ENCODE measurements around the gene RPS2. TPM values are rescaled to one million over a fixed set of nuclear protein-coding genes. Genes with fewer than 3 reads are reported as not detected.
"Not testable (repeated sequence)": the region's sequence is repeated elsewhere in the genome, so short reads cannot be mapped to it uniquely, and the experiment has no call there.

Gene RPS2
- total RNA-seq (888 TPM), polyA plus RNA-seq (3,347 TPM)

- DNase-seq (ENCODE audit: extremely low spot score), result peak; percentile 96
- Histone ChIP-seq H3K36me3 (ENCODE audit: insufficient read depth) (no peaks in the 10 kb centered on the region), H3K4me1 (ENCODE audit: insufficient read depth) (no peaks in the 10 kb centered on the region), H3K27ac (ENCODE audit: low read depth) (peak within 1 kb of the TSS; percentile 90), H3K4me3 (ENCODE audit: low read depth, low read length) (peak within 1 kb of the TSS; percentile 68)
- under 1% methylated on average over 97 of the region's 97 CpGs for WGBS
These were observed at the start of gene RPS2 for GRCh38 chr16:1964506-1965395. Gene RPS2, minus strand, starts transcription at chr16:1964826. Its CDS starts 201 bp downstream, at chr16:1964625.

- Histone ChIP-seq H3K27ac (ENCODE audit: low read depth) (no peak overlapping the region), H3K4me1 (ENCODE audit: insufficient read depth) (no peaks in the 10 kb centered on the region), H3K36me3 (ENCODE audit: insufficient read depth) (no peaks in the 10 kb centered on the region), H3K4me3 (ENCODE audit: low read depth, low read length) (no peak overlapping the region)
- no peak for DNase-seq (ENCODE audit: extremely low spot score)
- 89% methylated on average over 15 of the region's 15 CpGs for WGBS
These were observed 48.9 kb upstream of the RPS2 start for GRCh38 chr16:2013527-2013926.

DNA sequence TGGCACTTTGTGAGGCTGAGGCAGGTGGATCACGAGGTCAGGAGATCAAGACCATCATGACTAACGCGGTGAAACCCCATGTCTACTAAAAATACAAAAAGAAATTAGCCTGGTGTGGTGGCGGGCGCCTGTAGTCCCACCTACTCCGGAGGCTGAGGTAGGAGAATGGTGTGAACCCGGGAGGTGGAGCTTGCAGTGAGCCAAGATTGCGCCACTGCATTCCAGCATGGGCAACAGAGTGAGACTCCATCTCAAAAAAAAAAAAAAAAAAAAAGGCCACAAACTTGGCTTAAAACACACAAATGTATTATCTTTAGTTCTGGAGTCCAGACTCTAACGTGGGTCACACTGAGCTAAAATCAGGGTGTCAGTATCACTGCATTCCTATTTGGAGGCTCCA lies 47.1 kb upstream of the RPS2 start:
- not testable (repeated sequence) for H3K4me1 ChIP-seq (ENCODE audit: insufficient read depth); DNase-seq (ENCODE audit: extremely low spot score); H3K4me3 ChIP-seq (ENCODE audit: low read depth, low read length); H3K36me3 ChIP-seq (ENCODE audit: insufficient read depth); H3K27ac ChIP-seq (ENCODE audit: low read depth)
- WGBS, result 92% methylated on average over 9 of the region's 9 CpGs

DNA sequence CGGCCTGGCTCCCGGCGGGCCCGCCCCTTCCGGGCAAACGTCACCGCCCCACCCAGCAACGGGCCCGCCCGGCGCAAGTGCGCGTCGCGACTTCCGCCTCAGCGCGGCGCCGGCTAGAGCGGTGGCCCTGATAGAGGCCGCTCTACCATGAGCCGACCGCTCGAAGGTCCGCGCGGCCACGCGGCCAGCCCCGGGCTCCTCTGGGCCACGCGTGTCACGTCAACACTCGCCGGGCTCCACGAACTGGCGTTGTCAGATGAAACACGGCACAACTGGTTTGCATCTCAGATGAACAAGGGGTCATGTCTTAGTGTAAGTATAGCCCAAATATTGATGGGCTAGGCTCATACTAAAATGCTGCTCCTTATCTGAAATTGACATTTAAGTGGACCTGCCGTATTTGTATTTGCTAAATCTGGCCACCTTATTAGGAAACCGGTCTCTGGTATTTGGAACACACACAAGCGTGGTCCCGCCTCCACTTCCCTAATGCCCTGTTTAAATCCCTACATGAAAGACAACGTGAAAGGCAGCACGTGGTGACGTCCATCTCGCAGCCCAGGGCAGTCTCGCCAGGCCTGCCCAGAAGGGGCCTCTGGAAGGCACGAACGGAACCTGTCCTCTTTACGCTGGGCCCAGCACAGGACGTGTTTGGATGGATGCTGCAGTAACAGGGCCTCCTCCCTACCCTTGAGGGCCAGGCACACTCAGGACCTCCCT lies 45.3 kb upstream of the RPS2 start, which contains the start of gene ZNF598:
TSS of gene ZNF598 (minus strand) at position 31 of the 720 bp plus-strand sequence.
- H3K4me3 ChIP-seq (ENCODE audit: low read depth, low read length), result peak within 1 kb of the TSS; percentile 93
- no peaks in the 10 kb centered on the region for H3K36me3 ChIP-seq (ENCODE audit: insufficient read depth)
- DNase-seq (ENCODE audit: extremely low spot score), result peak; percentile 41
- 1% methylated on average over 52 of the region's 52 CpGs for WGBS
- H3K27ac ChIP-seq (ENCODE audit: low read depth), result peak within 1 kb of the TSS; percentile 84
- no peaks in the 10 kb centered on the region for H3K4me1 ChIP-seq (ENCODE audit: insufficient read depth)

DNA sequence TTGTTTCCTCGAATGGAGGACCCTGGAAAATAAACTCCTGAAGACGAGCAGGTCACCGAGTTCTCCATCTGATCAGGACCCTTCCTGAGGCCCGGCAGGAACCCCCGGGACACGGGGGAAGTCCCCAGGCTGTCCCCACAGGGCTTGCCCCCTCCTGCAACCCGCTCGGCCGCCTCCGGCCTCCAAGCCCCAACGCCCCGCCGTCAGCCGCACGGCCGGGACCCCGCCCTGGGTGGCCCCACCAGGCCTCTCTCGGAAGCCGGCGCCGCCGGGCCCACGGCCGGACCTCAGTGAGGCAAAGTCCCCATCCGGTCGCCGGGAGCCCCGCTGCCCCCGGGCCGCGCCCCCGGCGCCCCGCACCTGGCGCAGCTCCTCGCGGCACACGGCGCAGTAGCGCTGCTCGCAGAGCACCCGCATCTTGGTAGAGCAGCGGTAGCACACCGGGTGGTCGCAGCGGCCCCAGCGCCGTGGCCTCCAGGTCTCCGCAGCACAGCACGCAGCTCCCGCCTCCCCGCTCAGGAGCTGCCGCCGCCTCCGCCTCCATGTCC lies 44.6 kb upstream of the RPS2 start:
- no peak for DNase-seq (ENCODE audit: extremely low spot score)
- WGBS, result under 1% methylated on average over 55 of the region's 55 CpGs
- Histone ChIP-seq H3K4me1 (ENCODE audit: insufficient read depth) (no peaks in the 10 kb centered on the region), H3K36me3 (ENCODE audit: insufficient read depth) (no peaks in the 10 kb centered on the region), H3K4me3 (ENCODE audit: low read depth, low read length) (peak overlapping the region; percentile 93), H3K27ac (ENCODE audit: low read depth) (peak overlapping the region; percentile 80)

DNA sequence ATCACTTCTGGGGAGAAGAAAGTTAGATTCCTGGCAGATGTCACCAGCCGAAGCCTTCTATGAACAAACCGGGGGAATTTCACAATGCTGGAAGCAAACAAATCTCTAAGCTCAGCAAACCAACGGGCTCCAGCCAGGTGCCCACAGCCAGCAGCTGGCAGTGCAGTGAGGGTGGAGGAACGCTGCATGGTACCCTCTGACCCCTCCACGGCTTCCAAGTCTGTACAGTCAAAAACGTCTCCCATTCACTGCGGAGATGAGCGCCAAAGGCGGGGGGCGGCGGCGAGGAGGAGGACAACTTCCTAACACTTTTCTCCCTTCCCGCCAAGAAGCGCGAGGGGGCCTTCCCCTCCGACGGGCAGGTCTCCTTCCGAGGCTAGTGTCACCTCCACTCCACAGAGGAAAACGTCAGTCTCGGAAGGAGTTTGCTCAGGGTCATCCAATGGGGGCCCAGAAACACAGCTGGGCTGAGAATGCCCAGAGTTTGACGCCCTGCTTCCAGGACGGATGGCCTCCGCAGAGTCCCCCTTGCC lies 44.1 kb upstream of the RPS2 start:
- Histone ChIP-seq H3K27ac (ENCODE audit: low read depth) (no peak overlapping the region), H3K36me3 (ENCODE audit: insufficient read depth) (no peaks in the 10 kb centered on the region), H3K4me1 (ENCODE audit: insufficient read depth) (no peaks in the 10 kb centered on the region), H3K4me3 (ENCODE audit: low read depth, low read length) (peak overlapping the region; percentile 93)
- 4% methylated on average over 23 of the region's 23 CpGs for WGBS
- no peak for DNase-seq (ENCODE audit: extremely low spot score)

- 54% methylated on average over 15 of the region's 15 CpGs for WGBS
- H3K27ac ChIP-seq (ENCODE audit: low read depth), result no peak overlapping the region
- no peaks in the 10 kb centered on the region for H3K36me3 ChIP-seq (ENCODE audit: insufficient read depth)
- no peaks in the 10 kb centered on the region for H3K4me1 ChIP-seq (ENCODE audit: insufficient read depth)
- H3K4me3 ChIP-seq (ENCODE audit: low read depth, low read length), result no peak overlapping the region
- DNase-seq (ENCODE audit: extremely low spot score), result no peak
These were observed 43.4 kb upstream of the RPS2 start for GRCh38 chr16:2008009-2008526.

GRCh38 chr16:2007081-2007836 lies 42.6 kb upstream of the RPS2 start:
- H3K4me3 ChIP-seq (ENCODE audit: low read depth, low read length), result no peak overlapping the region
- no peaks in the 10 kb centered on the region for H3K36me3 ChIP-seq (ENCODE audit: insufficient read depth)
- no peak overlapping the region for H3K27ac ChIP-seq (ENCODE audit: low read depth)
- DNase-seq (ENCODE audit: extremely low spot score), result no peak
- 77% methylated on average over 16 of the region's 16 CpGs for WGBS
- H3K4me1 ChIP-seq (ENCODE audit: insufficient read depth), result no peaks in the 10 kb centered on the region

GRCh38 chr16:2006317-2006716 lies 41.7 kb upstream of the RPS2 start:
- 91% methylated on average over 8 of the region's 8 CpGs for WGBS
- Histone ChIP-seq H3K27ac (ENCODE audit: low read depth) (no peak overlapping the region), H3K4me1 (ENCODE audit: insufficient read depth) (no peaks in the 10 kb centered on the region), H3K4me3 (ENCODE audit: low read depth, low read length) (no peak overlapping the region), H3K36me3 (ENCODE audit: insufficient read depth) (peaks cover 2% of the 10 kb centered on the region)
- no peak for DNase-seq (ENCODE audit: extremely low spot score)

DNA sequence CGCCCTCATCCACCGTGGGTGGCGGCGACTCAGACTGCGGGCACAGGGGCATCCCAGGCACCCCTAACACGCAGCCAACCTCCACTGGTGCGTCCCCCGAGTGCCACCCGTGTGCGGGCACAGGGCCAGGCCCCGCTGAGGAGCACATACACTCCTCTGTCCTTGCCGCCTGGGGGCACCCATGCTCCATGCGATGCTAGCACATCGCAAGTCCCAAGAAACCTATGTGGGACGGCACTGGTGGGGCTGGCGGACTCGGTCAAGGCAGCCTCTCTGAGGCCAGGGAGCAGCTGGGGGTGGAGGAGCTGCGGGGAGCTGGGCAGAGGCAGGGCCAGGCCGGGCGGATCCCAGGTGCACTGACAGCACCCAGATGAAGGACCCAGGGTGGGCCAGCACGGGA lies 41.0 kb upstream of the RPS2 start:
- WGBS, result 80% methylated on average over 21 of the region's 21 CpGs
- Histone ChIP-seq H3K4me1 (ENCODE audit: insufficient read depth) (no peaks in the 10 kb centered on the region), H3K4me3 (ENCODE audit: low read depth, low read length) (no peak overlapping the region), H3K36me3 (ENCODE audit: insufficient read depth) (peaks cover 2% of the 10 kb centered on the region), H3K27ac (ENCODE audit: low read depth) (no peak overlapping the region)
- DNase-seq (ENCODE audit: extremely low spot score), result no peak

GRCh38 chr16:2004795-2005517 lies 40.3 kb upstream of the RPS2 start:
- no peak for DNase-seq (ENCODE audit: extremely low spot score)
- WGBS, result 82% methylated on average over 34 of the region's 34 CpGs
- Histone ChIP-seq H3K36me3 (ENCODE audit: insufficient read depth) (peaks cover 2% of the 10 kb centered on the region), H3K4me3 (ENCODE audit: low read depth, low read length) (no peak overlapping the region), H3K4me1 (ENCODE audit: insufficient read depth) (no peaks in the 10 kb centered on the region), H3K27ac (ENCODE audit: low read depth) (no peak overlapping the region)

DNA sequence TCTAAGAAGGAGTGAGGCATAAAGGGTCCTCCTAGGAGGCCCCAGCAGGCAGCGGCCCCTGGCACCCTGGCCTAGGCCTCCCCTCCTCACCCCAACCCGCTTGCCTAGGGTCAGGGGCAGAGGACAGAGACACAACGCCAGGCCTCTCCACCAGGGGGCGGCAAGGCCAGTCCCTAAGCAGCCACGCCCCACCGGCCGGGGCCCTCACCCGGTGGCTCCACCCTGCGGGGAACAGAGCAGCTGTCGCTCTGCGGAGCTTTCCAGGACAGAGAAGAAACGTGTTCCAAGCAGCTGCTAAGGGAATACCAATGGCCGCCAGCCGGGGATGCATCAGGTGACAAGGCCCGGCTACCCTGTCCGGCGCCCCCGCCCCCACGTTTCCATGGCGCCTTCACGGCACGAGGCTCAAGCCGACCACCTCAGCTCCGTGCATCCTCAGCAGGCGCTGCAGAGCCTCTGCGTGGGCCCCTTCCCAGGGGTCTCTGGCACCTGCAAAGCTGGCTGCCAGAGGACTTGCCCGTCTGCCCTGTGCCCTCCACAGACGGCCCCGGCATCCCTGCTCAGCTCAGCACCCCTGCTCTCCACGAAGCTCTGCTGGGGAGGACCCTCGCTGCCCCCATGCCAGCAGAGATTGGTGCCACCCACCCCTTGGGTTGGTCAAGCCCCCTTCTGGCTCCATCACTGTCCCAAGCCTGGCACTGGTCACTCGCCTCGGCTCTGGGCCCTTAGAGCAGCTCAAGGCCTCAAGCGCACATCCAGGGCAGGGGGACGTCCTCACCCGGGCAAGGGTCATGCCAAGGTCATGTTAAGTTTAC lies 39.4 kb upstream of the RPS2 start:
- no peak overlapping the region for H3K4me3 ChIP-seq (ENCODE audit: low read depth, low read length)
- no peak for DNase-seq (ENCODE audit: extremely low spot score)
- peaks cover 8% of the 10 kb centered on the region for H3K36me3 ChIP-seq (ENCODE audit: insufficient read depth)
- H3K27ac ChIP-seq (ENCODE audit: low read depth), result no peak overlapping the region
- no peaks in the 10 kb centered on the region for H3K4me1 ChIP-seq (ENCODE audit: insufficient read depth)
- 28% methylated on average over 36 of the region's 36 CpGs for WGBS

All from urinary bladder (tissue), 4 donors.